ENCODE data around the gene ABCD2. TPM values are rescaled to one million over a fixed set of nuclear protein-coding genes. Genes with fewer than 3 reads are reported as not detected.

Gene ABCD2
- total and polyA plus RNA-seq, 9 of the 15 experiments (the other 6 are each of a cell fraction or from before 2014, with no cell fraction given): 0.01 to 0.08 (median 0.04) TPM; not detected in 3

DNA sequence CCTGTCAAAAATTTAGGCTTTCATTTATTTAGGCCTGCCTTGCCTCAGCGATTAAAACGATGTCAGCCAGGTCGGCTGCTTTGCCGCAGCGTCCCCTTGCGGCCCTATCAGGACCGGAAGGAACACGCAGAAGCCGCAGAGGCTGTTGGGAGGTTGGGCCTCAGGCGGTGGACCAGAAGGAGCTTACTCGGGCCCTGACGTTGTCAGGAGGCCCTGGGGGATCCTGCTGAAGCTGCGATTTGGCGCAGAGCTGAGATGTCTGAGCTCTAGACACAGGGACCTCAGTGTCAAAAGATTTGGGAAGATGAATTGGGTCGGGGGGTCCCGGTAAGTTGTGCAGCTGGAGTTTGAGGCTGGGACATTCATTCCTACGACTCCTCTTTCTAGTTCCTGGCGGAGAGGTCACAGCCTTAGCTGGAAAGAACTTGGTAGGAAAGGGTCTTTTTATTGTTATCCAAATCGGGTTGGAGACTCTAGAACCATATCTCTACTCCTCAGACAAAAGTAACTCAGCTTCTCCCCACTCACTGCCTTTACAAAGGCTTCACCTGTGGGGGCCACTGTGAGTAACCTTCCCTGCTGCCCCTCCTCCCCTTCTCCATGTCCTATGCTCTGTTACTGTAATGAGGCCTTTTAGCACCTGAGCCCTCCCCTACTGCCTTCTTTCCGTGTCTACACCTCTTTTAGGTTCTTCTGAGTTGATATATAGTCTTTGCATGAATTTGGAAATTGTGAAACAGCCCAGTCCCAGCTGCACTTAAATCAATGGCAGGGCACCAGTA is 6.6 kb upstream of the ABCD2 start:
- no TSS peak for BruUV-seq (replicated peaks)
- POLR2A ChIA-PET: interaction anchor here (0.7 kb wide), 1 partner anchor 13 kb away, joined by 3 read pairs; no protein-coding TSS in a partner anchor
- H3K9me3 ChIP-seq (replicated peaks; ENCODE audit: control insufficient read depth, insufficient read depth, low read depth, low read length): no peaks in the 10 kb centered on the region
- peak overlapping the region; percentile 39 for H3K4me3 ChIP-seq
- no peaks in the 10 kb centered on the region for H4K20me1 ChIP-seq (replicated peaks; ENCODE audit: control insufficient read depth, insufficient read depth, low read length)
- intact Hi-C loops (cut with micrococcal nuclease): loop anchor here (5.0 to 10.0 kb wide), 3 partner anchors 189 to 479 kb away; partner anchors contain the start of gene SLC2A13
- H3K79me2 ChIP-seq (ENCODE audit: control insufficient read depth, insufficient read depth, low read length): peaks cover 21% of the 10 kb centered on the region
- DNase-seq (ENCODE audit: extremely low read depth in 1 of 4, low spot score in 3 of 4) (peak; percentile 50 to 89 (median 62)), FAIRE-seq (no peak), ATAC-seq (peak; percentile 95)
- no peaks in the 10 kb centered on the region for H3K9me1 ChIP-seq (ENCODE audit: control insufficient read depth, insufficient read depth, low read length)
- peak overlapping the region; percentile 68 for H3K27ac ChIP-seq (ENCODE audit: extremely low read depth, low read depth, low read length)
- H3K4me1 ChIP-seq (replicated peaks in 1 of 2; ENCODE audit: control insufficient read depth in 2 of 2, insufficient read depth in 2 of 2, low read length in 2 of 2): peaks cover 0 to 3% of the 10 kb centered on the region in 2 experiments; a peak in 3 of 5 replicates
- H3K9ac ChIP-seq (ENCODE audit: insufficient read depth in 1 of 2, low read depth in 2 of 2, low read length in 2 of 2): peak overlapping the region; percentile 63 to 73
- peak overlapping the region; percentile 96 for H2AFZ ChIP-seq (ENCODE audit: low read depth, low read length)
- in situ Hi-C loops (cut with MboI): no loop called here
- CTCF ChIA-PET (ENCODE audit: low intra/inter-chr PET ratio): no interaction called here
- H3K4me2 ChIP-seq (ENCODE audit: insufficient read depth, low read length): peak overlapping the region; percentile 79
- H3K27me3 ChIP-seq (ENCODE audit: control insufficient read depth in 2 of 2, insufficient read depth in 2 of 2, low read length in 2 of 2): no peaks in the 10 kb centered on the region
- WGBS (ENCODE audit: insufficient coverage, low coverage, missing lambda C conversion rate): 15% methylated on average over 20 of the region's 20 CpGs
- H3K36me3 ChIP-seq (ENCODE audit: control insufficient read depth, insufficient read depth, low read length): no peaks in the 10 kb centered on the region; the same call in 2 of the 3 replicates
- TF ChIP-seq NFATC3 (IDR thresholded peaks at IDR 0.05) (no peak), GATAD2A (IDR thresholded peaks at IDR 0.05) (no peak), RBM14 (IDR thresholded peaks at IDR 0.05; ENCODE audit: borderline replicate concordance, insufficient read depth, low read depth, low read length) (no peak), CREM (IDR thresholded peaks at IDR 0.05; ENCODE audit: low read depth) (peak; percentile 65), EHMT2 (IDR thresholded peaks at IDR 0.05) (0 out of 2 replicates have a peak, but pooled peaks have one; percentile 14), NFXL1 (CRISPR knock-in tag; IDR thresholded peaks at IDR 0.05) (no peak), MAZ (CRISPR knock-in tag; conservative IDR thresholded peaks at IDR 0.05 in 1 of 2, IDR thresholded peaks at IDR 0.05 in 1 of 2) (peak; percentile 27 to 34; a peak in 1 of 4 replicates), NCOA4 (IDR thresholded peaks at IDR 0.05; ENCODE audit: partially characterized antibody) (no peak), SMAD4 (CRISPR knock-in tag; conservative IDR thresholded peaks at IDR 0.05) (peak; percentile 56), CCAR2 (IDR thresholded peaks at IDR 0.05; ENCODE audit: low read depth, low read length) (no peak), CTBP1 (IDR thresholded peaks at IDR 0.05; ENCODE audit: borderline replicate concordance) (peak; percentile 14; the same call in 1 of the 2 replicates), TAF1 (IDR thresholded peaks at IDR 0.05; ENCODE audit: control insufficient read depth, extremely low read depth, insufficient read depth, low read length, severe bottlenecking) (peak; percentile 19)
- TF ChIP-seq, protein P1, sequence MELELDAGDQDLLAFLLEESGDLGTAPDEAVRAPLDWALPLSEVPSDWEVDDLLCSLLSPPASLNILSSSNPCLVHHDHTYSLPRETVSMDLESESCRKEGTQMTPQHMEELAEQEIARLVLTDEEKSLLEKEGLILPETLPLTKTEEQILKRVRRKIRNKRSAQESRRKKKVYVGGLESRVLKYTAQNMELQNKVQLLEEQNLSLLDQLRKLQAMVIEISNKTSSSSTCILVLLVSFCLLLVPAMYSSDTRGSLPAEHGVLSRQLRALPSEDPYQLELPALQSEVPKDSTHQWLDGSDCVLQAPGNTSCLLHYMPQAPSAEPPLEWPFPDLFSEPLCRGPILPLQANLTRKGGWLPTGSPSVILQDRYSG (tag; conservative IDR thresholded peaks at IDR 0.05; ENCODE audit: low read depth): no peak
- TF ChIP-seq, protein P2, sequence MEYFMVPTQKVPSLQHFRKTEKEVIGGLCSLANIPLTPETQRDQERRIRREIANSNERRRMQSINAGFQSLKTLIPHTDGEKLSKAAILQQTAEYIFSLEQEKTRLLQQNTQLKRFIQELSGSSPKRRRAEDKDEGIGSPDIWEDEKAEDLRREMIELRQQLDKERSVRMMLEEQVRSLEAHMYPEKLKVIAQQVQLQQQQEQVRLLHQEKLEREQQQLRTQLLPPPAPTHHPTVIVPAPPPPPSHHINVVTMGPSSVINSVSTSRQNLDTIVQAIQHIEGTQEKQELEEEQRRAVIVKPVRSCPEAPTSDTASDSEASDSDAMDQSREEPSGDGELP (CRISPR knock-in tag; IDR thresholded peaks at IDR 0.05; ENCODE audit: borderline replicate concordance): peak; percentile 40; the same call in 1 of the 2 replicates
- TF ChIP-seq, protein P3, sequence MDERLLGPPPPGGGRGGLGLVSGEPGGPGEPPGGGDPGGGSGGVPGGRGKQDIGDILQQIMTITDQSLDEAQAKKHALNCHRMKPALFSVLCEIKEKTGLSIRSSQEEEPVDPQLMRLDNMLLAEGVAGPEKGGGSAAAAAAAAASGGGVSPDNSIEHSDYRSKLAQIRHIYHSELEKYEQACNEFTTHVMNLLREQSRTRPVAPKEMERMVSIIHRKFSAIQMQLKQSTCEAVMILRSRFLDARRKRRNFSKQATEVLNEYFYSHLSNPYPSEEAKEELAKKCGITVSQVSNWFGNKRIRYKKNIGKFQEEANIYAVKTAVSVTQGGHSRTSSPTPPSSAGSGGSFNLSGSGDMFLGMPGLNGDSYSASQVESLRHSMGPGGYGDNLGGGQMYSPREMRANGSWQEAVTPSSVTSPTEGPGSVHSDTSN (CRISPR knock-in tag; IDR thresholded peaks at IDR 0.05; ENCODE audit: low read depth): no peak
- TF ChIP-seq, protein P3 (tag; conservative IDR thresholded peaks at IDR 0.05; ENCODE audit: low read depth): 0 out of 2 replicates have a peak, but pooled peaks have one; percentile 11
- TF ChIP-seq, protein P4, sequence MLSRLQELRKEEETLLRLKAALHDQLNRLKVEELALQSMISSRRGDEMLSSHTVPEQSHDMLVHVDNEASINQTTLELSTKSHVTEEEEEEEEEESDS (CRISPR knock-in tag; IDR thresholded peaks at IDR 0.05): no peak
